HG03095 (cell line): ENCODE data around the gene SRGAP3.

ENCODE experiments used
- ATAC-seq: cut with Tn5 transposase; IDR thresholded peaks from one replicate; pipeline ENCODE4 v1.9.1; 2021; ENCODE audit warnings: moderate library complexity; ENCODE audit not compliant: unreplicated experiment

Gene SRGAP3

DNA sequence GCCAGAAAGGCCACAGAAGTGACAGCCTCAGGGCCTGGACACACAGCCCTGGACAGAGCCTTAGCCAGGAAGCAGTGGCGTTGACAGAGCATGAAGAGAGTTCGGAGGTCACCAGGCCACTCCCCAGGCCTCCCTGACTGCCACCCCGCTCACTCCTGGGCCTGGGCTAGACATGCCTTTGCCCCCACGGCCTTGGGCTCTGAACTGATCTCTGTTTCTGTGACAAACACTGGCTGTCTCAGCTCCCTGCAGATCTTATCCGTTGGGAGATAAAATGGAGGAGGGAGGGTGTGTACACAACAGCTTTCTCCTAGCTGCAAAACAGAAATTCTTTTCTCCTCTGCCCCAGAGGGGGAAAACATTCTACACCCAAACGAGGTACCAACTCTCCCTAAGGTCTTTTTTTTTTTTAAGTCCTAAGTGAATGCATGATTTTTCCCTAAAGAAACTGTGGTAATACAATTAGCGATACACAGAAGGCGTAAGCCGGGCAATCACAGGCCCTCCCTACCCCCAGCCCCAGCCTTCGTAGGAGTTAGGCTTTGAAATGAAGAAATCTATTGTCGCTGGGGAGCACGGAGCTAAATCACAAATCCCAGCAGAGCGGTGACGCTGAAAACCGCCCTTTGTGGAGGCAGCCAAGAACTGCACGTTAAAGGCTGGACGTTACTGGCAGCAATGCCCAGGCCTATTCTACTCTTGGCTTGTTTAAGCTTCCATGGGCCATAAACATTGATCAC, 45.0 kb downstream of the SRGAP3 start:
- ATAC-seq = no peak

GRCh38 chr3:9203317-9203716, 46.1 kb downstream of the SRGAP3 start:
- ATAC-seq = no peak

DNA sequence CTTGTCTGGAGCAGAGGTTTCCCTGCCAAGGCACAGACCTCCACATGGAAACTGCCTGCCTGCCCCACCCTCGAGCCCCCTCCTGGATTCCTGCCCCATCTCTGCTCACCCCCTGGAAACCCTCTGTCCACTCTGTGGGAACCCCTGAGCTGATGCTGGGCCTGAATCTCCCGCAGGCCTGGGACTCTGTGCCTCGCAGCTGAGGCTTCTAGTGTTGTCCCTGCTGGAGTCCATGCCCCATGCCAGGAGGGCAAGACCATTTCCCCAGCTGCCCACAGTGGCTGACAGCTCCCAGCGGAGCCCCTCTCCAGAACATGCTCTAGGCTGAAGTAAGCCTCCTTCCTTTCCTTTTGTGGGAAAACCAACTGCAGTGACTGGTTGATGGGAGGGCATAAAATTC, 46.9 kb downstream of the SRGAP3 start:
- ATAC-seq = no peak

- no peak for ATAC-seq
Observed at GRCh38 chr3:9201955-9202354, 47.5 kb downstream of the SRGAP3 start.

DNA sequence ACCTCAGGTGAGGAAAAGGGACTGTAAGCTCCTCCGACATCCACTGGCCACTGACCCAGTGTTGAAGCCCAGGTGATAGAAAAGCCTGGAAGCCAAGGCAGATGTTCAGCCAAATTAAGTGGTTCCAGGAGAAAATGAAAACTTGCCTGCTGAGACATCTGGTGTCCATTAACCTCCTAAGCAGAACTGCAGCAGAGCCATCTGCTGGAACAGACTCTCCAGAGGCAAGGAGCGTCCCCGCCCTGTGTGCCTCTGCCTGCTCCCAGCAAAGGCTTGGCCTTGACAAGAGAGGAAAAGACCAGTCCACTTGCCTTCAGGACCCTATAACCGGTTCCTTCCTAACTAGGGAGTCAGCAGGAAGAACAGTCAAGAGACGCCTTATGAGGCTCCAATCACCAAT, 48.2 kb downstream of the SRGAP3 start:
- ATAC-seq = no peak

GRCh38 chr3:9199775-9200174, 49.7 kb downstream of the SRGAP3 start:
- no peak for ATAC-seq

DNA sequence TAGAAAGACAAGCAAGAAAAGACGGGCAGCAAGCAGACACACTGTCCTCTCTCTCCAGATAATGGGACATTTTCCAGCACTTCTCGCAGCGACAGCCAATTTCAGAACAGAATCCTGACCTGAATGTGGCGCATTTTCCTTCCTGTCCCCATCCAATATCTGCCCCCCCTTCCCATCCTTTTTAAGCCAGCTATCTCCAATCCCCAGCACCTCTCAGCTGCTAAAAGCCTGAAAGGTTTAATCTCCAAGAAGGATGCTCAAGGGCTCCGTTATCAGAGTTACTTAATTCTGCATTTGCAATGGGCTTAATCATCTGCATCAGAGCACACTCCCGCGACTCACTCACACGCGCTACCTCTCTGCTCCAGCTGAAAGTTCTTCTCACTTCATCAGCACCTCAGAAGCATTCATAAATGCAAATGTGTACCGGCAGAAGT, 50.5 kb downstream of the SRGAP3 start:
- ATAC-seq = no peak

- ATAC-seq = no peak
Observed at GRCh38 chr3:9198261-9198660, 51.2 kb downstream of the SRGAP3 start.

DNA sequence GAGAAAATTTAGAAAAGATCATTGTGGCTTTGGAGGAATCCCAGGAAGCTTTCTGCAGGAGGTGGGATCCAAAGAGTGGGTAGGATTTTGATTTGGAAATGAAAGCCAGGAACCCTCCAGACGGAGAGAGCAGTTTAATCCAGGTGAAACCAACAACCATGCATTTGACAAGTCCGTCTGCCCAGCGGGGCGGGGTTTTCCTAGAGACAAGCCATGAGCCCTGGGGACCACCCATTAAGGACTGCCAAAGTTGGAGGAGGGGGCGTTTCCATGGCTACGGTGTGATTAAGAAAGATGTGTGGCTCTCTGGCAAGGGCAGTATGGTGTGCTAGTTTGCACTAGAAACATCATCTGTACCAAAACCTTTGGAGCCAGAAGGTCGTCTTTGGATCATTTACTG, 53.4 kb downstream of the SRGAP3 start:
- ATAC-seq = no peak

DNA sequence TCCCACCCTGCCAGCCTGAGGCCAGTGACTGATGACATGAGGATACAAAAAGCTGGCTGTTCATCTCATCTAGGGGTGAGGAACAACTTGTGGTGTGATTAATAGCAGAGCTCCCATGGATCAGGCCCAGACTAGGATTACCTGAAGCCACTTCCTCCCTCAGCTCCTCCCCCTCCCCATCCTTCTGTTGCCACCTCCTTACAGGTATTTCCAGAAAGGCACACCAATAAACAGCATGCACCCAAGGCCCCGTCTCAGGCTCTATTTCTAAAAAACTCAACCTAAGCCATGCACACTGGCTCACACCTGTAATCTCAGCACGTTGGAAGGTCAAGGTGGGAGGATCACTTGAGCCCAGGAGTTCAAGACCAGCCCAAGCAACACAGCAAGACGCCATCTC, 54.1 kb downstream of the SRGAP3 start:
- ATAC-seq = no peak

GRCh38 chr3:9194509-9195184, 54.8 kb downstream of the SRGAP3 start:
- ATAC-seq = no peak

GRCh38 chr3:9193633-9194195, 55.7 kb downstream of the SRGAP3 start:
- ATAC-seq = no peak

DNA sequence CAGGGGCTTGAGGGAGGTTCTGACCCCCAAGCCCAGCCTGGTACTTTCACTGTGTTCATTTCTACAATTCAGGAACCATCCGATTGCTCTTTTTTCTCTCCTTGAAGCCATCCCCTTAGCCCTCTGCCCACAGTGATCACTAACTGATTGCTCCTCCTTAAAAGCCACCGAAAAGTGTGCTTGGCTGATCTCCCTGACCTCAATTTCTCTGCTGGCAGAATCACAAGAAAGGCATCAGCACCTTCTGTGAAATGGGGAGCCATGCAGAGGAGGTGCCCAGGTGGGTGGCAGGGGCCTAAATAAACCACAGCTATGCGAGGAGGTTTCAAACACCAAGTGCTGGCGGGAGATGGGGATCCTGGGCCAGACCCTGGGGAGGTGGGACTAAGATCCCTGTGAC, 56.2 kb downstream of the SRGAP3 start:
- ATAC-seq = no peak

GRCh38 chr3:9192248-9193025, 57.0 kb downstream of the SRGAP3 start:
- ATAC-seq = no peak

DNA sequence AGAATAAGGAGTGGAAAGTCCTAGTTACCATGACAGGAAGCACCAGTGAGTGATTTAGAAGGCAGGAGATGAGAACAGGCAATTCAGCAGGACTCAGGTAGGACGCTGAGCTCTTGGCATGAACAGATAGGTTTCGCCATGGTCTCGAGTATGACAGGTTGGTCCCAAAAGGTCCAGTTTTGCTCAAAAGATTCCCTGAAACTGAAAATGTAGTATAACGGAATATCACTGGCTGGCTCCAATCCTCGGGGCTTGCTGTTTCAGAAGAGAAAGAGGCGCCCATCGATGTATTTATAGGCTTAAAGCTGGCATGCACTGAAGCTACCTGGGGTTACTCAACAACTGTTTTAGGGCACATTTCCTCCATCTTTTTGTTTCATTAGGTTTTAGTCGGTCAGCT, 59.2 kb downstream of the SRGAP3 start:
- no peak for ATAC-seq

- ATAC-seq = no peak
Observed at GRCh38 chr3:9188583-9188982, 60.9 kb downstream of the SRGAP3 start.

- no peak for ATAC-seq
Observed at GRCh38 chr3:9185701-9186100, 63.7 kb downstream of the SRGAP3 start.

DNA sequence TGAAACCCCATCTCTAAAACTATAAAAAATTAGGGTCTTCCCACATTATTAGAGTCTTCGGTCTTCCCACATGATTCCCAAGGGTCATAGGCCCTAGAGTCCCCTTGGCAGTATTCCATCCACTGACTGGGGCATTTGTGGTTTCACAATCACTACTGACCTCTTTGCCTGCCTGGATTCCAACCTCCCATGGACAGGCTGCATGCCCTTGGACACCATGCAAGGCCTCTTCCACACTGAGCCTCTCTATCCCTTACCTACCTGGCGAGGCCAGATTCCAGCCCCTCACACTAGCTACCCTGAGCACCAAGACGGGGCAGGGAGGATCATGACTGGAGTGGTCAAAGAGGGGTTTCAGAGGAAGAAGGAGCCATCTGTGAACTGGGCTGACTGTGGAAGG, 64.4 kb downstream of the SRGAP3 start:
- no peak for ATAC-seq

DNA sequence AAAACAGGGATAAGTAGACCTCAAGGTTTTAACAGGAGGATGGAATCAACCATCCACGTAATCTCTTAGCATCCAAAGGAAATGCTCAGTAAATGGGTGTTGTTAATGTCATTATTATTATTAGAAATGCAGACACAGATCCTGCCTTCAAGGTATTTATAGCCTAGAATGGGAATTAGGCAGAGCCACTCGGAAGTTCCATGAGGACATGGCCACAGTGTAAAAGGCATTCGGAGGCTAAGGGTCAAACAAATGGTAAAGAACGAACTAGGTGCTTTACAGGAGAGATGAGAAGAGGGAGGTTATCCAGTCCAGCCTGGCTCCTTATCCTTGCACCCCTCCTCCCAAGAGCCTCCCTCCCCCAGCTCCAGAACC, 65.0 kb downstream of the SRGAP3 start:
- no peak for ATAC-seq

GRCh38 chr3:9183811-9184460, 65.5 kb downstream of the SRGAP3 start:
- ATAC-seq = no peak

GRCh38 chr3:9183011-9183410, 66.4 kb downstream of the SRGAP3 start:
- no peak for ATAC-seq
